ENCODE results near the gene CISD3. TPM values are rescaled to one million over a fixed set of nuclear protein-coding genes. Genes with fewer than 3 reads are reported as not detected.

CISD3 gene
- total and polyA plus RNA-seq, 2 experiments from 2014 or later, result 0.94 to 8.9 TPM

DNA sequence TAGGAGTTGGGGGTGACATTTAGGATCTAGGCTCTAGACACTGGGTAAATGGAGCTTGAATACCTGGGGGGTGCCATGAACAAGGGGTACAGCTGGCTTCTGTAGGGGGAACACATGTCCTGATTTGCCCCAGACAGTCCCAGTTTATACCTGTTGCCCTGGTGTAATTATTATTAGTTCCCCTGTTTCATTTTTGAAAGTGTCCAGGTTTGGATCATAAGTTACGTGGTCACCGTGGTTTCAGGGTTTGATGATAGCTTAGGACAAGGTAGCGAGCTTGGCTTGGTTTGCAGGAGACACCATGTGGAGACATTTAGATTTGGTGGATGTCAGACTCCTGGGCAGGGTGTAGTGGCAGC is 19.6 kb upstream of the CISD3 start (continued):
- TF ChIP-seq, protein P1, sequence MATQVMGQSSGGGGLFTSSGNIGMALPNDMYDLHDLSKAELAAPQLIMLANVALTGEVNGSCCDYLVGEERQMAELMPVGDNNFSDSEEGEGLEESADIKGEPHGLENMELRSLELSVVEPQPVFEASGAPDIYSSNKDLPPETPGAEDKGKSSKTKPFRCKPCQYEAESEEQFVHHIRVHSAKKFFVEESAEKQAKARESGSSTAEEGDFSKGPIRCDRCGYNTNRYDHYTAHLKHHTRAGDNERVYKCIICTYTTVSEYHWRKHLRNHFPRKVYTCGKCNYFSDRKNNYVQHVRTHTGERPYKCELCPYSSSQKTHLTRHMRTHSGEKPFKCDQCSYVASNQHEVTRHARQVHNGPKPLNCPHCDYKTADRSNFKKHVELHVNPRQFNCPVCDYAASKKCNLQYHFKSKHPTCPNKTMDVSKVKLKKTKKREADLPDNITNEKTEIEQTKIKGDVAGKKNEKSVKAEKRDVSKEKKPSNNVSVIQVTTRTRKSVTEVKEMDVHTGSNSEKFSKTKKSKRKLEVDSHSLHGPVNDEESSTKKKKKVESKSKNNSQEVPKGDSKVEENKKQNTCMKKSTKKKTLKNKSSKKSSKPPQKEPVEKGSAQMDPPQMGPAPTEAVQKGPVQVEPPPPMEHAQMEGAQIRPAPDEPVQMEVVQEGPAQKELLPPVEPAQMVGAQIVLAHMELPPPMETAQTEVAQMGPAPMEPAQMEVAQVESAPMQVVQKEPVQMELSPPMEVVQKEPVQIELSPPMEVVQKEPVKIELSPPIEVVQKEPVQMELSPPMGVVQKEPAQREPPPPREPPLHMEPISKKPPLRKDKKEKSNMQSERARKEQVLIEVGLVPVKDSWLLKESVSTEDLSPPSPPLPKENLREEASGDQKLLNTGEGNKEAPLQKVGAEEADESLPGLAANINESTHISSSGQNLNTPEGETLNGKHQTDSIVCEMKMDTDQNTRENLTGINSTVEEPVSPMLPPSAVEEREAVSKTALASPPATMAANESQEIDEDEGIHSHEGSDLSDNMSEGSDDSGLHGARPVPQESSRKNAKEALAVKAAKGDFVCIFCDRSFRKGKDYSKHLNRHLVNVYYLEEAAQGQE (IDR thresholded peaks at IDR 0.05; ENCODE audit: unreplicated experiment), result no peak
- TF ChIP-seq, protein P2, sequence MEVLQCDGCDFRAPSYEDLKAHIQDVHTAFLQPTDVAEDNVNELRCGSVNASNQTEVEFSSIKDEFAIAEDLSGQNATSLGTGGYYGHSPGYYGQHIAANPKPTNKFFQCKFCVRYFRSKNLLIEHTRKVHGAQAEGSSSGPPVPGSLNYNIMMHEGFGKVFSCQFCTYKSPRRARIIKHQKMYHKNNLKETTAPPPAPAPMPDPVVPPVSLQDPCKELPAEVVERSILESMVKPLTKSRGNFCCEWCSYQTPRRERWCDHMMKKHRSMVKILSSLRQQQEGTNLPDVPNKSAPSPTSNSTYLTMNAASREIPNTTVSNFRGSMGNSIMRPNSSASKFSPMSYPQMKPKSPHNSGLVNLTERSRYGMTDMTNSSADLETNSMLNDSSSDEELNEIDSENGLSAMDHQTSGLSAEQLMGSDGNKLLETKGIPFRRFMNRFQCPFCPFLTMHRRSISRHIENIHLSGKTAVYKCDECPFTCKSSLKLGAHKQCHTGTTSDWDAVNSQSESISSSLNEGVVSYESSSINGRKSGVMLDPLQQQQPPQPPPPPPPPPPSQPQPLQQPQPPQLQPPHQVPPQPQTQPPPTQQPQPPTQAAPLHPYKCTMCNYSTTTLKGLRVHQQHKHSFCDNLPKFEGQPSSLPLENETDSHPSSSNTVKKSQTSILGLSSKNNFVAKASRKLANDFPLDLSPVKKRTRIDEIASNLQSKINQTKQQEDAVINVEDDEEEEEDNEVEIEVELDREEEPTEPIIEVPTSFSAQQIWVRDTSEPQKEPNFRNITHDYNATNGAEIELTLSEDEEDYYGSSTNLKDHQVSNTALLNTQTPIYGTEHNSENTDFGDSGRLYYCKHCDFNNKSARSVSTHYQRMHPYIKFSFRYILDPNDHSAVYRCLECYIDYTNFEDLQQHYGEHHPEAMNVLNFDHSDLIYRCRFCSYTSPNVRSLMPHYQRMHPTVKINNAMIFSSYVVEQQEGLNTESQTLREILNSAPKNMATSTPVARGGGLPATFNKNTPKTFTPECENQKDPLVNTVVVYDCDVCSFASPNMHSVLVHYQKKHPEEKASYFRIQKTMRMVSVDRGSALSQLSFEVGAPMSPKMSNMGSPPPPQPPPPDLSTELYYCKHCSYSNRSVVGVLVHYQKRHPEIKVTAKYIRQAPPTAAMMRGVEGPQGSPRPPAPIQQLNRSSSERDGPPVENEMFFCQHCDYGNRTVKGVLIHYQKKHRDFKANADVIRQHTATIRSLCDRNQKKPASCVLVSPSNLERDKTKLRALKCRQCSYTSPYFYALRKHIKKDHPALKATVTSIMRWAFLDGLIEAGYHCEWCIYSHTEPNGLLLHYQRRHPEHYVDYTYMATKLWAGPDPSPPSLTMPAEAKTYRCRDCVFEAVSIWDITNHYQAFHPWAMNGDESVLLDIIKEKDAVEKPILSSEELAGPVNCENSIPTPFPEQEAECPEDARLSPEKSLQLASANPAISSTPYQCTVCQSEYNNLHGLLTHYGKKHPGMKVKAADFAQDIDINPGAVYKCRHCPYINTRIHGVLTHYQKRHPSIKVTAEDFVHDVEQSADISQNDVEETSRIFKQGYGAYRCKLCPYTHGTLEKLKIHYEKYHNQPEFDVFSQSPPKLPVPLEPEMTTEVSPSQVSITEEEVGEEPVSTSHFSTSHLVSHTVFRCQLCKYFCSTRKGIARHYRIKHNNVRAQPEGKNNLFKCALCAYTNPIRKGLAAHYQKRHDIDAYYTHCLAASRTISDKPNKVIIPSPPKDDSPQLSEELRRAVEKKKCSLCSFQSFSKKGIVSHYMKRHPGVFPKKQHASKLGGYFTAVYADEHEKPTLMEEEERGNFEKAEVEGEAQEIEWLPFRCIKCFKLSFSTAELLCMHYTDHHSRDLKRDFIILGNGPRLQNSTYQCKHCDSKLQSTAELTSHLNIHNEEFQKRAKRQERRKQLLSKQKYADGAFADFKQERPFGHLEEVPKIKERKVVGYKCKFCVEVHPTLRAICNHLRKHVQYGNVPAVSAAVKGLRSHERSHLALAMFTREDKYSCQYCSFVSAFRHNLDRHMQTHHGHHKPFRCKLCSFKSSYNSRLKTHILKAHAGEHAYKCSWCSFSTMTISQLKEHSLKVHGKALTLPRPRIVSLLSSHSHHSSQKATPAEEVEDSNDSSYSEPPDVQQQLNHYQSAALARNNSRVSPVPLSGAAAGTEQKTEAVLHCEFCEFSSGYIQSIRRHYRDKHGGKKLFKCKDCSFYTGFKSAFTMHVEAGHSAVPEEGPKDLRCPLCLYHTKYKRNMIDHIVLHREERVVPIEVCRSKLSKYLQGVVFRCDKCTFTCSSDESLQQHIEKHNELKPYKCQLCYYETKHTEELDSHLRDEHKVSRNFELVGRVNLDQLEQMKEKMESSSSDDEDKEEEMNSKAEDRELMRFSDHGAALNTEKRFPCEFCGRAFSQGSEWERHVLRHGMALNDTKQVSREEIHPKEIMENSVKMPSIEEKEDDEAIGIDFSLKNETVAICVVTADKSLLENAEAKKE (CRISPR knock-in tag; IDR thresholded peaks at IDR 0.05), result no peak
- no peak for TF ChIP-seq ZNF331 (CRISPR knock-in tag; IDR thresholded peaks at IDR 0.05; ENCODE audit: low read depth)

DNA sequence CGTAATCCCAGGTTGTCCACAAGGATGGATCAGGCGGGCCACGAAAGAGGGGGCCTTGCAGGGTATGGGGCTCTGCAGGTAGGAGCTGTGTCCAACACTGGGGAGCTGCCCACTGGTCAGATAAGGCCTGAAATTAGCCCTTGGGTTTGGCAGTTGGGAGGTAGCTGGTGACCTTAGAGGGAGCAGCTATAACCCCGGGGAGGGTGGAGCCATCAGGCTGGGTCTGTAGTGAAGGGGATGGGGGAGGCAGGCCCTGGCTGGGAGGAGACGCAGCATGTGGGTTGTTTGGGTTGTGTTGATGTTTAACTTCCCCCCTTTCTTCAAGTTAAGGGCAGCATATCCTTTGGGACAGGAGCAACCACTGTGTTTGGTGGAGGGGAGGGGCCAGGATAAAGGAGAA is 19.2 kb upstream of the CISD3 start:
- H3K27ac ChIP-seq (ENCODE audit: low read depth), result no peak overlapping the region
- Mint-ChIP-seq H3K9me3 (no peaks in the 10 kb centered on the region; the same call in none of the 3 replicates), H3K4me3 (no peak overlapping the region; the same call in 2 of the 3 replicates), H3K27me3 (ENCODE audit: insufficient read depth, low read depth, poor library complexity) (peaks cover 52% of the 10 kb centered on the region), H3K27ac (no peak overlapping the region), H3K4me1 (peaks cover 81% of the 10 kb centered on the region), H3K36me3 (ENCODE audit: low read depth) (peaks cover 15% of the 10 kb centered on the region)
- no peak overlapping the region for H3K4me2 ChIP-seq
- H3K27me3 ChIP-seq (ENCODE audit: insufficient read depth), result peaks cover 47% of the 10 kb centered on the region
- no peaks in the 10 kb centered on the region for H3K9me2 ChIP-seq (ENCODE audit: insufficient read depth)
- H3F3A ChIP-seq (replicated peaks; ENCODE audit: low read depth), result peaks cover 18% of the 10 kb centered on the region; the same call in 1 of the 2 replicates
- DNase-seq (ENCODE audit: low spot score) (no peak), ATAC-seq (peak; percentile 4; the same call in 1 of the 3 replicates)
- H4K20me1 ChIP-seq (replicated peaks; ENCODE audit: insufficient read depth), result peaks cover 5% of the 10 kb centered on the region; the same call in 1 of the 2 replicates
- H3K79me2 ChIP-seq (replicated peaks; ENCODE audit: insufficient read depth), result no peaks in the 10 kb centered on the region
- peaks cover 36% of the 10 kb centered on the region for H3K4me1 ChIP-seq (ENCODE audit: insufficient read depth)
- H3K4me3 ChIP-seq, result no peak overlapping the region
- H3K36me3 ChIP-seq (ENCODE audit: insufficient read depth), result no peaks in the 10 kb centered on the region
- H2AFZ ChIP-seq, result no peak overlapping the region
- TF ChIP-seq, protein P2 (CRISPR knock-in tag; IDR thresholded peaks at IDR 0.05), result no peak
- no peak for TF ChIP-seq ZNF114 (CRISPR knock-in tag; IDR thresholded peaks at IDR 0.05)
- no peak for TF ChIP-seq EZH2 (IDR thresholded peaks at IDR 0.05; ENCODE audit: low read depth, unreplicated experiment)
- TF ChIP-seq EZH2phosphoT487 (IDR thresholded peaks at IDR 0.05; ENCODE audit: unreplicated experiment), result no peak
